Pulmonary artery endothelial cell (primary cell): ENCODE measurements around the gene EEPD1. TPM values are rescaled to one million over a fixed set of nuclear protein-coding genes. Genes with fewer than 3 reads are reported as not detected.

Experiments
- DNase-seq: peaks from one replicate; pipeline ENCODE4 v3.0.0-alpha.2; 2011; ENCODE audit warnings: low read depth, low spot score
- total RNA-seq: library from RNA; depleted of rRNA; stranded (reverse); fragments of >200 nt; gene quantifications from 2 replicates; pipeline ENCODE4 v1.2.3, GENCODE V29; 2014

The EEPD1 gene
- total RNA-seq, 1 donor from 2014 or later: 0.33 TPM

- DNase-seq: no peak
Observed at GRCh38 chr7:36299223-36299774, 146.2 kb downstream of the EEPD1 start.

- DNase-seq: no peak
Observed at GRCh38 chr7:36299823-36300341, 146.8 kb downstream of the EEPD1 start.

- DNase-seq: no peak
Observed at GRCh38 chr7:36300696-36301350, 147.8 kb downstream of the EEPD1 start.

- no peak for DNase-seq
Observed at GRCh38 chr7:36301914-36302771, 149.1 kb downstream of the EEPD1 start.

- peak; percentile 36 for DNase-seq
Observed at GRCh38 chr7:36303202-36304098, 150.4 kb downstream of the EEPD1 start.

- DNase-seq: no peak
Observed at GRCh38 chr7:36304099-36304425, 151.0 kb downstream of the EEPD1 start.

- DNase-seq: no peak
Observed at GRCh38 chr7:36305226-36305625, 152.2 kb downstream of the EEPD1 start.

- no peak for DNase-seq
Observed at GRCh38 chr7:36305648-36306047, 152.6 kb downstream of the EEPD1 start.

GRCh38 chr7:36306222-36306621, 153.2 kb downstream of the EEPD1 start:
- DNase-seq: no peak

- DNase-seq: no peak
Observed at GRCh38 chr7:36306722-36307121, 153.7 kb downstream of the EEPD1 start.

- DNase-seq: no peak
Observed at GRCh38 chr7:36308031-36308430, 155.0 kb downstream of the EEPD1 start.

GRCh38 chr7:36309301-36309700, 156.2 kb downstream of the EEPD1 start:
- DNase-seq: no peak

- DNase-seq: no peak
Observed at GRCh38 chr7:36309716-36310115, 156.7 kb downstream of the EEPD1 start.

GRCh38 chr7:36310897-36311296, 157.8 kb downstream of the EEPD1 start:
- DNase-seq: no peak

- DNase-seq: no peak
Observed at GRCh38 chr7:36311539-36311938, 158.5 kb downstream of the EEPD1 start.

- DNase-seq: no peak
Observed at GRCh38 chr7:36312064-36312914, 159.2 kb downstream of the EEPD1 start.

- no peak for DNase-seq
Observed at GRCh38 chr7:36312915-36313334, 159.9 kb downstream of the EEPD1 start.

- DNase-seq: no peak
Observed at GRCh38 chr7:36313607-36314006, 160.6 kb downstream of the EEPD1 start.

GRCh38 chr7:36314491-36314890, 161.4 kb downstream of the EEPD1 start:
- no peak for DNase-seq

GRCh38 chr7:36315309-36315944, 162.4 kb downstream of the EEPD1 start:
- no peak for DNase-seq
